GM12878 (cell line): ENCODE results near the gene YPEL3. TPM values are rescaled to one million over a fixed set of nuclear protein-coding genes. Genes with fewer than 3 reads are reported as not detected.

Experiments
- ATAC-seq: fragments of 200-7000 bp; cut with Tn5 transposase; 3 replicates; pipeline ENCODE4 v1.9.1; 2020; ENCODE audit warnings: mild to moderate bottlenecking, moderate library complexity
- BruUV-seq: library from RNA; stranded (reverse); fragments of 400-500 nt; replicated peaks from 2 replicates; lab custom pipeline; 2021; lab: Mats Ljungman, UMichigan
- CTCF ChIA-PET: fragments of 300-600 bp; sonication (Branson Sonifier 250); formaldehyde crosslinking; extraction: SDS; loops from one replicate; lab custom pipeline; 2021; ENCODE audit warnings: inconsistent platforms; lab: Yijun Ruan, JAX
- POLR2A ChIA-PET: fragments of 350-600 bp; formaldehyde crosslinking; extraction: SDS; loops from one replicate; lab custom pipeline; 2021; ENCODE audit warnings: inconsistent platforms; lab: Charles Lee
- RAD21 ChIA-PET: fragments of 300-600 bp; sonication (Branson Sonifier 250); formaldehyde crosslinking; loops from one replicate; lab custom pipeline; 2023; ENCODE audit warnings: antibody characterized with exemption; ENCODE audit not compliant: unreplicated experiment; lab: Charles Lee
- SMC1A ChIA-PET: fragments of 300-600 bp; sonication (Branson Sonifier 250); formaldehyde crosslinking; loops from one replicate; lab custom pipeline; 2023; ENCODE audit not compliant: unreplicated experiment, uncharacterized antibody; lab: Charles Lee
- DNase-seq: peaks from one replicate; pipeline ENCODE4 v3.0.0-alpha.2; 2011; ENCODE audit warnings: low read depth, low spot score
- FAIRE-seq: peaks from 3 replicates; lab custom pipeline; 2011; peaks lifted over from hg19 to GRCh38; lab: Jason Lieb, UNC
- H2AFZ ChIP-seq: 2 replicates; pipeline ENCODE4 v1.6.0; 2011; ENCODE audit warnings: low read depth, low read length, control low read depth; ENCODE audit not compliant: control insufficient read depth
- H3K27ac ChIP-seq: 2 replicates; pipeline ENCODE4 v1.5.1; 2011; ENCODE audit warnings: control low read depth; ENCODE audit not compliant: control insufficient read depth, insufficient read depth
- H3K27me3 ChIP-seq, 2 experiments: replicated peaks in 1 of 2; 2 replicates each; pipeline versions ENCODE4 v1.6.0 to v1.6.1; 2011; ENCODE audit warnings: low read length in 1 of 2; ENCODE audit not compliant: control insufficient read depth in 2 of 2, insufficient read depth in 2 of 2
- H3K36me3 ChIP-seq, 2 experiments: 2 replicates each; pipeline ENCODE4 v1.5.1; 2011; ENCODE audit warnings: low read length in 1 of 2; ENCODE audit not compliant: control insufficient read depth in 2 of 2, insufficient read depth in 2 of 2
- H3K4me1 ChIP-seq: 2 replicates; pipeline ENCODE4 v1.6.1; 2011; ENCODE audit warnings: mild to moderate bottlenecking, low read length, moderate library complexity, mixed read lengths; ENCODE audit not compliant: control insufficient read depth, insufficient read depth
- H3K4me2 ChIP-seq: 2 replicates; pipeline ENCODE4 v1.6.0; 2011; ENCODE audit warnings: control low read depth; ENCODE audit not compliant: control insufficient read depth, insufficient read depth
- H3K4me3 ChIP-seq: fragments of 200-600 bp; sonication (generic); 2 replicates; pipeline ENCODE4 v1.5.1; 2016
- H3K79me2 ChIP-seq: 2 replicates; pipeline ENCODE4 v1.6.0; 2011; ENCODE audit warnings: low read length; ENCODE audit not compliant: control insufficient read depth, insufficient read depth
- H3K9ac ChIP-seq: 2 replicates; pipeline ENCODE4 v1.8.0; 2011; ENCODE audit warnings: low read length, control low read depth, mixed read lengths; ENCODE audit not compliant: control insufficient read depth, insufficient read depth
- H3K9me3 ChIP-seq: replicated peaks from 3 replicates; pipeline ENCODE4 v1.5.1; 2011; ENCODE audit warnings: mild to moderate bottlenecking, low read length; ENCODE audit not compliant: control insufficient read depth, insufficient read depth
- H4K20me1 ChIP-seq: 2 replicates; pipeline ENCODE4 v1.6.0; 2011; ENCODE audit not compliant: control insufficient read depth, insufficient read depth
- BMI1 ChIP-seq: fragments of 450-650 bp; IDR thresholded peaks from 2 replicates; pipeline ENCODE4 v1.6.1; 2016; ENCODE audit warnings: mild to moderate bottlenecking, moderate library complexity, borderline replicate concordance
- CREB1 ChIP-seq: IDR thresholded peaks from 2 replicates; pipeline ENCODE4 v1.6.1; 2012; ENCODE audit warnings: low read depth, mild to moderate bottlenecking, inconsistent platforms
- MEF2A ChIP-seq: IDR thresholded peaks from 2 replicates; pipeline ENCODE4 v1.6.1; 2011; ENCODE audit warnings: low read depth, mild to moderate bottlenecking, low read length, moderate library complexity; ENCODE audit not compliant: insufficient read depth
- RBBP5 ChIP-seq: fragments of 200-600 bp; sonication (generic); conservative IDR thresholded peaks from 2 replicates; pipeline ENCODE4 v1.6.1; 2016
- SMAD1 ChIP-seq: fragments of 450-650 bp; IDR thresholded peaks from 2 replicates; pipeline ENCODE4 v1.6.1; 2018; ENCODE audit warnings: mild to moderate bottlenecking, low read depth; ENCODE audit not compliant: partially characterized antibody
- SRF ChIP-seq, 2 experiments: IDR thresholded peaks; 2 replicates each; pipeline ENCODE4 v1.6.1; 2011; ENCODE audit warnings: low read depth in 2 of 2, low read length in 2 of 2, mild to moderate bottlenecking in 1 of 2, moderate library complexity in 1 of 2
- ZNF217 ChIP-seq: fragments of 450-650 bp; IDR thresholded peaks from 2 replicates; pipeline ENCODE4 v1.6.1; 2017; ENCODE audit warnings: antibody characterized with exemption, mild to moderate bottlenecking
- WGBS: methylation state at CpG from one replicate; pipeline ENCODE4 v1.1.6; 2016; ENCODE audit warnings: low lambda C conversion rate; ENCODE audit not compliant: insufficient replicate concordance, insufficient coverage; ENCODE audit errors: missing lambda C conversion rate; 5-methylcytosine and 5-hydroxymethylcytosine counted together
- in situ Hi-C: fragments of 300-500 bp; cut with MboI; formaldehyde crosslinking; loops from 9 replicates; pipeline ENCODE4 v1.14.3; 2018; ENCODE audit warnings: mixed read lengths
- intact Hi-C: fragments of 100-400 bp; cut with micrococcal nuclease; formaldehyde crosslinking; loops from one replicate; pipeline ENCODE4 v1.14.2; 2022; ENCODE audit not compliant: unreplicated experiment
- polyA plus RNA-seq, 11 experiments: library from polyadenylated mRNA; depleted of rRNA in 4 of 11; unstranded in 6 of 11; stranded (reverse) in 5 of 11; fragments of >200 nt; fragmentation: Nextera tagmentation in 4 of 11; fragmentation: Illumina TruSeq in 1 of 11; extraction: Ambion mirVana in 4 of 11; extraction: Trizol in 1 of 11; gene quantifications; 1 replicate in 1 of 11; 2 replicates in 10 of 11; pipeline versions ENCODE4 v1.2.1 to v1.2.3, GENCODE V29; 2011 to 2016; ENCODE audit warnings: inconsistent platforms in 2 of 11, missing spikeins in 2 of 11, low read depth in 1 of 11
- total RNA-seq, 4 experiments: library from RNA; depleted of rRNA in 3 of 4; stranded (reverse); fragments of >200 nt in 3 of 4; fragmentation: Illumina TruSeq in 1 of 4; extraction: Trizol in 1 of 4; gene quantifications; 2 replicates each; pipeline versions ENCODE4 v1.2.1 to v1.2.3, GENCODE V29; 2013 to 2021
- TF ChIP-seq, protein P1 (sequence below): fragments of 450-650 bp; IDR thresholded peaks from 2 replicates; pipeline ENCODE4 v1.6.1; 2017; ENCODE audit warnings: mild to moderate bottlenecking, low read depth, inconsistent platforms; ENCODE audit not compliant: poor library complexity, severe bottlenecking
- TF ChIP-seq, protein P2 (sequence below): fragments of 150-350 bp; IDR thresholded peaks from 2 replicates; pipeline ENCODE4 v1.6.1; 2014; ENCODE audit warnings: mild to moderate bottlenecking, low read depth, low read length

YPEL3 gene
- total and polyA plus RNA-seq, 10 of the 15 experiments (the other 5 are each of a cell fraction or from before 2014, with no cell fraction given), result 1.3 to 22.0 (median 12.1) TPM

GRCh38 chr16:30090610-30091331 lies 5.2 kb downstream of the YPEL3 start:
- no peaks in the 10 kb centered on the region for H4K20me1 ChIP-seq
- H3K79me2 ChIP-seq, result peaks cover 2% of the 10 kb centered on the region; the same call in 1 of the 2 replicates
- ChIA-PET SMC1A (interaction anchor here (1.3 to 3.4 kb wide), 5 partner anchors 9 to 318 kb away, joined by 3 to 18 read pairs (median 5); partner anchors contain the start of gene ZNF771), RAD21 (interaction anchor here (0.7 to 3.7 kb wide), 16 partner anchors 21 to 545 kb away, joined by 3 to 42 read pairs (median 7); partner anchors contain the start of genes ALDOA, CORO1A, MAPK3 and TBC1D10B), POLR2A (interaction anchor here (0.6 to 5.3 kb wide), 15 partner anchors 11 to 339 kb away, joined by 3 to 59 read pairs (median 5); partner anchors contain the start of genes ALDOA, CORO1A, DCTPP1 and PPP4C), CTCF (interaction anchor here (0.8 to 6.8 kb wide), 19 partner anchors 10 to 606 kb away, joined by 3 to 77 read pairs (median 10); partner anchors contain the start of genes ALDOA, CORO1A, DCTPP1 and GDPD3)
- H3K9ac ChIP-seq, result no peak overlapping the region
- WGBS, result 77% methylated on average over 26 of the region's 26 CpGs
- DNase-seq (no peak), ATAC-seq (no peak), FAIRE-seq (no peak)
- intact Hi-C loops, result loop anchor here (5.0 to 10.0 kb wide), 2 partner anchors 264 to 317 kb away; partner anchors contain the start of genes CD2BP2 and ZNF771
- peaks cover 22% of the 10 kb centered on the region for H3K4me1 ChIP-seq
- TF ChIP-seq BMI1, result no peak
- TF ChIP-seq, protein P1, sequence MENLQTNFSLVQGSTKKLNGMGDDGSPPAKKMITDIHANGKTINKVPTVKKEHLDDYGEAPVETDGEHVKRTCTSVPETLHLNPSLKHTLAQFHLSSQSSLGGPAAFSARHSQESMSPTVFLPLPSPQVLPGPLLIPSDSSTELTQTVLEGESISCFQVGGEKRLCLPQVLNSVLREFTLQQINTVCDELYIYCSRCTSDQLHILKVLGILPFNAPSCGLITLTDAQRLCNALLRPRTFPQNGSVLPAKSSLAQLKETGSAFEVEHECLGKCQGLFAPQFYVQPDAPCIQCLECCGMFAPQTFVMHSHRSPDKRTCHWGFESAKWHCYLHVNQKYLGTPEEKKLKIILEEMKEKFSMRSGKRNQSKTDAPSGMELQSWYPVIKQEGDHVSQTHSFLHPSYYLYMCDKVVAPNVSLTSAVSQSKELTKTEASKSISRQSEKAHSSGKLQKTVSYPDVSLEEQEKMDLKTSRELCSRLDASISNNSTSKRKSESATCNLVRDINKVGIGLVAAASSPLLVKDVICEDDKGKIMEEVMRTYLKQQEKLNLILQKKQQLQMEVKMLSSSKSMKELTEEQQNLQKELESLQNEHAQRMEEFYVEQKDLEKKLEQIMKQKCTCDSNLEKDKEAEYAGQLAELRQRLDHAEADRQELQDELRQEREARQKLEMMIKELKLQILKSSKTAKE, result no peak
- TF ChIP-seq SMAD1, result no peak
- TF ChIP-seq MEF2A, result no peak
- TF ChIP-seq RBBP5, result no peak
- TF ChIP-seq CREB1, result no peak
- no peak for TF ChIP-seq ZNF217
- TF ChIP-seq, protein P2, sequence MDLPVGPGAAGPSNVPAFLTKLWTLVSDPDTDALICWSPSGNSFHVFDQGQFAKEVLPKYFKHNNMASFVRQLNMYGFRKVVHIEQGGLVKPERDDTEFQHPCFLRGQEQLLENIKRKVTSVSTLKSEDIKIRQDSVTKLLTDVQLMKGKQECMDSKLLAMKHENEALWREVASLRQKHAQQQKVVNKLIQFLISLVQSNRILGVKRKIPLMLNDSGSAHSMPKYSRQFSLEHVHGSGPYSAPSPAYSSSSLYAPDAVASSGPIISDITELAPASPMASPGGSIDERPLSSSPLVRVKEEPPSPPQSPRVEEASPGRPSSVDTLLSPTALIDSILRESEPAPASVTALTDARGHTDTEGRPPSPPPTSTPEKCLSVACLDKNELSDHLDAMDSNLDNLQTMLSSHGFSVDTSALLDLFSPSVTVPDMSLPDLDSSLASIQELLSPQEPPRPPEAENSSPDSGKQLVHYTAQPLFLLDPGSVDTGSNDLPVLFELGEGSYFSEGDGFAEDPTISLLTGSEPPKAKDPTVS, result no peak
- TF ChIP-seq SRF (IDR thresholded peaks at IDR 0.05; ENCODE audit: low read depth in 2 of 2, low read length in 2 of 2), result no peak
- in situ Hi-C loops, result loop anchor here (5.0 to 25.0 kb wide), 2 partner anchors 317 to 1797 kb away; partner anchors contain the start of gene ZNF771
- no peak overlapping the region for H3K27ac ChIP-seq
- H3K4me3 ChIP-seq, result peak overlapping the region; percentile 72; the same call in 1 of the 2 replicates
- no TSS peak for BruUV-seq
- H2AFZ ChIP-seq, result no peak overlapping the region; the same call in 1 of the 2 replicates
- peak overlapping the region; percentile 97; the same call in 1 of the 2 replicates for H3K4me2 ChIP-seq
- no peaks in the 10 kb centered on the region for H3K9me3 ChIP-seq
- no peaks in the 10 kb centered on the region for H3K27me3 ChIP-seq
- H3K36me3 ChIP-seq, result peaks cover 0 to 1% of the 10 kb centered on the region in 2 experiments; a peak in 1 of 4 replicates
